Measurements from ENCODE around the gene CACNA1C. TPM values are rescaled to one million over a fixed set of nuclear protein-coding genes. Genes with fewer than 3 reads are reported as not detected.

CACNA1C gene
- total RNA-seq, 1 experiment from 2014 or later: not detected

GRCh38 chr12:2171672-2172426 is 119.1 kb downstream of the CACNA1C start:
- H2AFZ ChIP-seq: no peak overlapping the region
- intact Hi-C loops (cut with micrococcal nuclease; ENCODE audit: unreplicated experiment): no loop called here

DNA sequence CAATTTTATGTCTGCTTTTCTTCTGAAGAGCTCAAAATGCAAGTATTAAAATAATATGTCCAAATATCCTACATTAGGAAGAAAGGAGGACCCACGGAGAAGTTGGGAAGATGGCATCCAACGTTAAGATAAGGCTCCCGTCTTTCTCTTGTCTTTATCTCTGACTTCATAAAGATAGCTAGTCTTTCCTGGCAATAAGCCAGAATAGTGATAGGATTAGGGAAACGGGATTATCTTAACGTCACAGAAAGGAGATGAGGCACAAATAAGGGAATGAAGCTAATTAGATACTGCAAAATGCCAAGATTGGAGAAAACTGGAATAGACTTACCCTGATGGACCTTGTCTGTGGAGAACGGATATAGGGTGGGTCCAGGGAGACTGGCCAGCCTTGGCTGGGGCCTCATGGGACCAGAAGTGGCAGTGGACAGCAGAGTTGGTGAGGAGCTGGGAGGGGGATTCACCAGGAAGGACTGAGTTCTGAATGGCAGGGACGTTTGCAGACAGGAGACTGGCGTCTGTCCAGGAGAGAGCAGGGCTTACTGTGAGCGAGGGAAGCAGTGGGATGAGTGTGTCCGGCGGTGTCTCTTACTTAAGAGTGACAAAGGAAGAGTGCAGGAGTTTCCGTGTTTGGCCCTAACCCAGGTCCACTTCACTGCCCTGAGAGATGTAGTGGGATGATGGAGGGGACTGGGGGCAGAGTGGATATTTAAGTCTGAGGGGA is 119.9 kb downstream of the CACNA1C start:
- Histone ChIP-seq H3K27me3 (ENCODE audit: insufficient read depth, low read depth) (peaks cover 84% of the 10 kb centered on the region), H4K20me1 (ENCODE audit: insufficient read depth) (no peaks in the 10 kb centered on the region), H3K4me3 (no peak overlapping the region), H3F3A (ENCODE audit: insufficient read depth, low read depth) (no peaks in the 10 kb centered on the region), H3K79me2 (ENCODE audit: low read depth) (no peaks in the 10 kb centered on the region), H3K36me3 (ENCODE audit: low read depth) (no peaks in the 10 kb centered on the region), H3K9me2 (ENCODE audit: insufficient read depth) (no peaks in the 10 kb centered on the region; the same call in 1 of the 2 replicates), H3K27ac (no peak overlapping the region), H3K4me2 (no peak overlapping the region), H3K9me3 (ENCODE audit: insufficient read depth, low read depth) (no peaks in the 10 kb centered on the region), H3K4me1 (replicated peaks; ENCODE audit: insufficient read depth) (no peaks in the 10 kb centered on the region), H2AFZ (no peak overlapping the region)
- POLR2A ChIA-PET (ENCODE audit: unreplicated experiment): no interaction called here
- intact Hi-C loops (cut with micrococcal nuclease; ENCODE audit: unreplicated experiment): no loop called here
- no peak for DNase-seq
- TF ChIP-seq EZH2 (IDR thresholded peaks at IDR 0.05; ENCODE audit: low read depth): no peak
- no peak for TF ChIP-seq CTCF (conservative IDR thresholded peaks at IDR 0.05)
- BruUV-seq (replicated peaks): no TSS peak
- CTCF ChIA-PET: no interaction called here

More at GRCh38 chr12:2171672-2172426, 119.1 kb downstream of the CACNA1C start:
- DNase-seq: no peak
- Histone ChIP-seq H3K36me3 (ENCODE audit: low read depth) (no peaks in the 10 kb centered on the region), H3K27ac (no peak overlapping the region), H3K4me1 (replicated peaks; ENCODE audit: insufficient read depth) (no peaks in the 10 kb centered on the region), H3F3A (ENCODE audit: insufficient read depth, low read depth) (no peaks in the 10 kb centered on the region), H3K9me2 (ENCODE audit: insufficient read depth) (no peaks in the 10 kb centered on the region; the same call in 1 of the 2 replicates), H3K27me3 (ENCODE audit: insufficient read depth, low read depth) (peaks cover 79% of the 10 kb centered on the region), H3K9me3 (ENCODE audit: insufficient read depth, low read depth) (no peaks in the 10 kb centered on the region), H3K4me2 (no peak overlapping the region), H3K79me2 (ENCODE audit: low read depth) (no peaks in the 10 kb centered on the region), H4K20me1 (ENCODE audit: insufficient read depth) (no peaks in the 10 kb centered on the region), H3K4me3 (no peak overlapping the region)
- POLR2A ChIA-PET (ENCODE audit: unreplicated experiment): no interaction called here
- CTCF ChIA-PET: no interaction called here
- no TSS peak for BruUV-seq (replicated peaks)
- no peak for TF ChIP-seq EZH2 (IDR thresholded peaks at IDR 0.05; ENCODE audit: low read depth)
- no peak for TF ChIP-seq CTCF (conservative IDR thresholded peaks at IDR 0.05)

- Histone ChIP-seq H3F3A (ENCODE audit: insufficient read depth, low read depth) (no peaks in the 10 kb centered on the region), H3K4me1 (replicated peaks; ENCODE audit: insufficient read depth) (no peaks in the 10 kb centered on the region), H3K27me3 (ENCODE audit: insufficient read depth, low read depth) (peaks cover 97% of the 10 kb centered on the region), H3K4me2 (no peak overlapping the region), H3K9me2 (ENCODE audit: insufficient read depth) (no peaks in the 10 kb centered on the region; the same call in 1 of the 2 replicates), H2AFZ (no peak overlapping the region), H3K9me3 (ENCODE audit: insufficient read depth, low read depth) (no peaks in the 10 kb centered on the region), H4K20me1 (ENCODE audit: insufficient read depth) (no peaks in the 10 kb centered on the region), H3K27ac (no peak overlapping the region), H3K79me2 (ENCODE audit: low read depth) (no peaks in the 10 kb centered on the region), H3K4me3 (no peak overlapping the region), H3K36me3 (ENCODE audit: low read depth) (no peaks in the 10 kb centered on the region)
- intact Hi-C loops (cut with micrococcal nuclease; ENCODE audit: unreplicated experiment): no loop called here
- TF ChIP-seq EZH2 (IDR thresholded peaks at IDR 0.05; ENCODE audit: low read depth): no peak
- no peak for TF ChIP-seq CTCF (conservative IDR thresholded peaks at IDR 0.05)
- DNase-seq: no peak
- CTCF ChIA-PET: no interaction called here
- POLR2A ChIA-PET (ENCODE audit: unreplicated experiment): no interaction called here
- BruUV-seq (replicated peaks): no TSS peak
Observed at GRCh38 chr12:2173971-2174370, 121.2 kb downstream of the CACNA1C start.

All from PC-9 (cell line).